Panc1 (cell line): ENCODE measurements around the gene TMEM87B. TPM values are rescaled to one million over a fixed set of nuclear protein-coding genes. Genes with fewer than 3 reads are reported as not detected.

Experiments used
- ATAC-seq: fragments of 200-7000 bp; cut with Tn5 transposase; 2 replicates; pipeline ENCODE4 v1.9.1; 2020; ENCODE audit warnings: mild to moderate bottlenecking, moderate library complexity
- BruUV-seq: library from RNA; stranded (reverse); fragments of 400-500 nt; replicated peaks from 2 replicates; lab custom pipeline; 2021; lab: Mats Ljungman, UMichigan
- CTCF ChIA-PET: fragments of 300-600 bp; sonication (Branson Sonifier 250); formaldehyde crosslinking; loops from one replicate; lab custom pipeline; 2022; ENCODE audit warnings: antibody characterized with exemption; lab: Charles Lee
- POLR2A ChIA-PET: fragments of 300-600 bp; sonication (Branson Sonifier 250); formaldehyde crosslinking; loops from one replicate; lab custom pipeline; 2022; ENCODE audit warnings: antibody characterized with exemption; lab: Charles Lee
- DNase-seq: peaks from one replicate; pipeline ENCODE4 v3.0.0-alpha.2; 2010; ENCODE audit warnings: low read depth, low spot score
- H3K27ac ChIP-seq: 2 replicates; pipeline ENCODE4 v1.5.1; 2011; ENCODE audit warnings: mild to moderate bottlenecking, low read length, inconsistent platforms
- H3K27me3 ChIP-seq: fragments of 200-500 bp; sonication (Bioruptor generic); 2 replicates; pipeline ENCODE4 v1.6.0; 2014; ENCODE audit warnings: low read length, inconsistent platforms; ENCODE audit not compliant: control insufficient read depth, insufficient read depth
- H3K36me3 ChIP-seq: fragments of 200-500 bp; sonication (Bioruptor generic); 2 replicates; pipeline ENCODE4 v1.5.1; 2014; ENCODE audit warnings: inconsistent platforms, mild to moderate bottlenecking, low read length, moderate library complexity; ENCODE audit not compliant: control insufficient read depth, insufficient read depth
- H3K4me1 ChIP-seq: 2 replicates; pipeline ENCODE4 v1.5.1; 2011; ENCODE audit warnings: inconsistent platforms, mild to moderate bottlenecking, low read length, moderate library complexity; ENCODE audit not compliant: control insufficient read depth, insufficient read depth
- H3K4me3 ChIP-seq, 2 experiments: 2 replicates each; pipeline ENCODE4 v1.5.1; 2011 to 2012; ENCODE audit warnings: low read depth in 2 of 2, low read length in 2 of 2, mild to moderate bottlenecking in 2 of 2, inconsistent platforms in 1 of 2, moderate library complexity in 1 of 2
- H3K9me3 ChIP-seq: fragments of 200-500 bp; sonication (Bioruptor generic); 2 replicates; pipeline ENCODE4 v1.5.1; 2014; ENCODE audit warnings: low read depth, mild to moderate bottlenecking, inconsistent platforms, low read length, moderate library complexity; ENCODE audit not compliant: control insufficient read depth, insufficient read depth
- POLR2AphosphoS5 ChIP-seq: IDR thresholded peaks from 2 replicates; pipeline ENCODE4 v1.6.1; 2012; ENCODE audit warnings: mild to moderate bottlenecking, low read depth, low read length, moderate library complexity
- SIN3A ChIP-seq: IDR thresholded peaks from 2 replicates; pipeline ENCODE4 v1.6.1; 2012; ENCODE audit warnings: low read depth, mild to moderate bottlenecking, low read length, moderate library complexity, borderline replicate concordance; ENCODE audit not compliant: insufficient read depth
- TCF7L2 ChIP-seq: IDR thresholded peaks from 2 replicates; pipeline ENCODE4 v1.6.1; 2011; ENCODE audit warnings: mild to moderate bottlenecking, low read depth, low read length, inconsistent platforms
- in situ Hi-C: cut with HindIII; loops from 2 replicates; pipeline ENCODE4 v1.10.0; 2016; ENCODE audit warnings: low sequenced_read_pairs, low pct_unique_long_range_greater_than_20kb
- intact Hi-C: fragments of 100-400 bp; cut with micrococcal nuclease; formaldehyde crosslinking; loops from one replicate; pipeline ENCODE4 v1.10.0; 2022; ENCODE audit not compliant: unreplicated experiment
- total RNA-seq: library from RNA; stranded (reverse); gene quantifications from one replicate; pipeline ENCODE4 v1.2.1, GENCODE V29; 2021; ENCODE audit not compliant: unreplicated experiment
- TF ChIP-seq, protein P1 (sequence below), 2 experiments: IDR thresholded peaks; 2 replicates each; pipeline ENCODE4 v1.6.1; 2011 to 2012; ENCODE audit warnings: low read depth in 2 of 2, control low read depth in 1 of 2, low read length in 1 of 2, mild to moderate bottlenecking in 1 of 2, moderate library complexity in 1 of 2; ENCODE audit not compliant: insufficient read depth in 1 of 2
- TF ChIP-seq, protein P2 (sequence below): fragments of 450-650 bp; IDR thresholded peaks from 2 replicates; pipeline ENCODE4 v1.5.1; 2017; ENCODE audit warnings: mild to moderate bottlenecking

TMEM87B gene
- total RNA-seq, 1 experiment from 2014 or later, result 22.8 TPM

DNA sequence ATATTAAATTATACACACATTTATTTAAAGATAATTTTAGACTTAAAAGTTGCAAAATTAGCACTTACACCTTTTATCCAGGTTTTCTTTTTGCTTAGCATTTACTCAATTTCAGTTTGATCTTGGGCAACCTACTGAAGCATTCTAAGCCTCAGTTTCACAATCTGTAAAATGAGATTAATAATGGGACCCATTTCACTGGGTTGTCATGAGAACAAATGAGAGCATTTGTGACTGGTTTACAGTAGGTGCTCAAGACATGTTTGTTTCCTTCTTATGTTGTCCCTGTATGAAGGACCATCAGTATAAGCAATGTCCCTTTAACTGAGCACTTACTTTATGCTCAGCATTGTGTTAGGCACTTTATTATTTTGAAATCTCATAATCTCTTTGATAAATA is 78.3 kb downstream of the TMEM87B start:
- no peak for DNase-seq
- Histone ChIP-seq H3K9me3 (no peaks in the 10 kb centered on the region), H3K4me3 (no peak overlapping the region), H3K4me1 (peaks cover 3% of the 10 kb centered on the region; the same call in 1 of the 2 replicates), H3K27ac (no peak overlapping the region), H3K36me3 (no peaks in the 10 kb centered on the region), H3K27me3 (no peaks in the 10 kb centered on the region)
- ChIA-PET CTCF (no interaction called here), POLR2A (no interaction called here)
- TF ChIP-seq SIN3A (no peak), TCF7L2 (no peak), POLR2AphosphoS5 (no peak)
- TF ChIP-seq, protein P1, sequence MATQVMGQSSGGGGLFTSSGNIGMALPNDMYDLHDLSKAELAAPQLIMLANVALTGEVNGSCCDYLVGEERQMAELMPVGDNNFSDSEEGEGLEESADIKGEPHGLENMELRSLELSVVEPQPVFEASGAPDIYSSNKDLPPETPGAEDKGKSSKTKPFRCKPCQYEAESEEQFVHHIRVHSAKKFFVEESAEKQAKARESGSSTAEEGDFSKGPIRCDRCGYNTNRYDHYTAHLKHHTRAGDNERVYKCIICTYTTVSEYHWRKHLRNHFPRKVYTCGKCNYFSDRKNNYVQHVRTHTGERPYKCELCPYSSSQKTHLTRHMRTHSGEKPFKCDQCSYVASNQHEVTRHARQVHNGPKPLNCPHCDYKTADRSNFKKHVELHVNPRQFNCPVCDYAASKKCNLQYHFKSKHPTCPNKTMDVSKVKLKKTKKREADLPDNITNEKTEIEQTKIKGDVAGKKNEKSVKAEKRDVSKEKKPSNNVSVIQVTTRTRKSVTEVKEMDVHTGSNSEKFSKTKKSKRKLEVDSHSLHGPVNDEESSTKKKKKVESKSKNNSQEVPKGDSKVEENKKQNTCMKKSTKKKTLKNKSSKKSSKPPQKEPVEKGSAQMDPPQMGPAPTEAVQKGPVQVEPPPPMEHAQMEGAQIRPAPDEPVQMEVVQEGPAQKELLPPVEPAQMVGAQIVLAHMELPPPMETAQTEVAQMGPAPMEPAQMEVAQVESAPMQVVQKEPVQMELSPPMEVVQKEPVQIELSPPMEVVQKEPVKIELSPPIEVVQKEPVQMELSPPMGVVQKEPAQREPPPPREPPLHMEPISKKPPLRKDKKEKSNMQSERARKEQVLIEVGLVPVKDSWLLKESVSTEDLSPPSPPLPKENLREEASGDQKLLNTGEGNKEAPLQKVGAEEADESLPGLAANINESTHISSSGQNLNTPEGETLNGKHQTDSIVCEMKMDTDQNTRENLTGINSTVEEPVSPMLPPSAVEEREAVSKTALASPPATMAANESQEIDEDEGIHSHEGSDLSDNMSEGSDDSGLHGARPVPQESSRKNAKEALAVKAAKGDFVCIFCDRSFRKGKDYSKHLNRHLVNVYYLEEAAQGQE (IDR thresholded peaks at IDR 0.05; ENCODE audit: insufficient read depth in 1 of 2, low read depth in 2 of 2, low read length in 1 of 2), result no peak
- TF ChIP-seq, protein P2, sequence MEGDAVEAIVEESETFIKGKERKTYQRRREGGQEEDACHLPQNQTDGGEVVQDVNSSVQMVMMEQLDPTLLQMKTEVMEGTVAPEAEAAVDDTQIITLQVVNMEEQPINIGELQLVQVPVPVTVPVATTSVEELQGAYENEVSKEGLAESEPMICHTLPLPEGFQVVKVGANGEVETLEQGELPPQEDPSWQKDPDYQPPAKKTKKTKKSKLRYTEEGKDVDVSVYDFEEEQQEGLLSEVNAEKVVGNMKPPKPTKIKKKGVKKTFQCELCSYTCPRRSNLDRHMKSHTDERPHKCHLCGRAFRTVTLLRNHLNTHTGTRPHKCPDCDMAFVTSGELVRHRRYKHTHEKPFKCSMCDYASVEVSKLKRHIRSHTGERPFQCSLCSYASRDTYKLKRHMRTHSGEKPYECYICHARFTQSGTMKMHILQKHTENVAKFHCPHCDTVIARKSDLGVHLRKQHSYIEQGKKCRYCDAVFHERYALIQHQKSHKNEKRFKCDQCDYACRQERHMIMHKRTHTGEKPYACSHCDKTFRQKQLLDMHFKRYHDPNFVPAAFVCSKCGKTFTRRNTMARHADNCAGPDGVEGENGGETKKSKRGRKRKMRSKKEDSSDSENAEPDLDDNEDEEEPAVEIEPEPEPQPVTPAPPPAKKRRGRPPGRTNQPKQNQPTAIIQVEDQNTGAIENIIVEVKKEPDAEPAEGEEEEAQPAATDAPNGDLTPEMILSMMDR, result no peak
- in situ Hi-C loops, result no loop called here
- intact Hi-C loops, result no loop called here
- ATAC-seq, result no peak
- no TSS peak for BruUV-seq

DNA sequence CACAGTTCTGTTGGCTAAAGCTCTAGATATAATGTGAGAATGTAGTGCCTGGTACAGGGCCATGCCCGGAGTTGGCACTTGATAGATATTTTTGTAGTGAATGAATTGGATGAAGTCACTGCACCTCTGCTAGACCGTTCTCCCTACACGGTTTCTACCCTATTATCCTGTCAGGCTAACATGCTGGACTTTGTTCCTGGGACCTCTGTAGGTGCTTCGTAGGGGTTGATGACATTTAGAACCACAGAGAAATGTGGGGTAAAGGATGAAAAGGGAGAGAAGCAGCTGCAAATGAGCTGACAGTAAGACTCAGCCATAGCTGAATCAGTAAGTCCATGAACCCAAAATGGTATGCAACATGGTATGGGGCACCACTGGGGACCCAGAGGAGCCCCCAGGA is 79.1 kb downstream of the TMEM87B start:
- no peaks in the 10 kb centered on the region for H3K27me3 ChIP-seq
- ATAC-seq (no peak), DNase-seq (no peak)
- H3K4me1 ChIP-seq, result peaks cover 3% of the 10 kb centered on the region; the same call in 1 of the 2 replicates
- ChIA-PET POLR2A (no interaction called here), CTCF (no interaction called here)
- in situ Hi-C loops (no loop called here), intact Hi-C loops (no loop called here)
- BruUV-seq, result no TSS peak
- no peaks in the 10 kb centered on the region for H3K9me3 ChIP-seq
- H3K4me3 ChIP-seq, result no peak overlapping the region
- TF ChIP-seq POLR2AphosphoS5 (no peak), SIN3A (no peak), TCF7L2 (no peak)
- TF ChIP-seq, protein P2, result no peak
- TF ChIP-seq, protein P1 (IDR thresholded peaks at IDR 0.05; ENCODE audit: insufficient read depth in 1 of 2, low read depth in 2 of 2, low read length in 1 of 2), result no peak
- H3K27ac ChIP-seq, result no peak overlapping the region
- H3K36me3 ChIP-seq, result no peaks in the 10 kb centered on the region
